ENCODE measurements around the gene P3H2.

P3H2 gene

DNA sequence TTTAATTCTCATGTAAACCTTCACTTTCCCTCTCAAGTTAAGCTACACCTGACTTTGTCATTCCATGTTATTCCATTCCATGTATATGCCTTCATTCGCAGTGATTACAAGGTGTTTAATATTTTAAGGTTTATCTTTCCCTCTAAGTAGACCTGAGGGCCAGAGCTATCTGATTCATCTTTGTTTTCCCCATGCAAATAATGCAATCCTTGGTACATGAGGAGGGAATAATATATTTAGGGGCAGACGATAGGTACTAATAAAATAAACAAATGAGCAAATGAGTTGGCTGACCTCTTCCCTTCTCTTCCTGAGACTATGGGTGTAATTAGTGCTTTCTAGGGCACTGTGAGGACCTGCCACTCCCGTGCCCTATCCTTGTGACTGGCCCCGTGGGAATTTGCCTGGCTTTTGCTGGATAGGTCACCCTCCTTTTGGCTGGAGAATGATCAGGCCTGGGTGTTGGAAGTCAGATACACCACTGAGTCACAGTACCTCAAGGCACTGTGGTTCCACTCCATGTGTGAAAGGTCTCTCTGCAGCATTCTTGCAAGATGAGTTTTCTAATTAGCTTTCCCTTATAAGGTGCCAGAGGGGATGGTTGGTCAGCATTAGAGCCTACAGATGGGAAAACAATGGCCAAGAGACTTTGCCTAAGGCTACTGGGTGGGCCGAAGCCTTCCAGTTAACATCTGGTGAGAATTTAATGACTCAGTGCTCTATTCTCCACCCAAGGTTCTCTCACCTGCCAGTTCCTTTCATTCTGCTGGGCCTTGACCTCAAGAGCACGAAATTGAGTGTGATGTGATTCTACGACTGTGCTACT lies 183.2 kb downstream of the P3H2 start:
- no peaks in the 10 kb centered on the region for H3K27me3 ChIP-seq (ENCODE audit: insufficient read depth, low read length)
- H3K4me3 ChIP-seq (ENCODE audit: low read depth, low read length): no peak overlapping the region
- peaks cover 29% of the 10 kb centered on the region for H3K4me1 ChIP-seq (ENCODE audit: control insufficient read depth, insufficient read depth, low read length, unreplicated experiment)
- no peak overlapping the region for H2AFZ ChIP-seq (ENCODE audit: low read length, unreplicated experiment)
- H3K36me3 ChIP-seq (ENCODE audit: insufficient read depth, low read length): no peaks in the 10 kb centered on the region
- H3K27ac ChIP-seq (ENCODE audit: low read depth, low read length): peak overlapping the region; percentile 49
- no peaks in the 10 kb centered on the region for H3K79me2 ChIP-seq (ENCODE audit: control insufficient read depth, insufficient read depth, low read length, unreplicated experiment)

DNA sequence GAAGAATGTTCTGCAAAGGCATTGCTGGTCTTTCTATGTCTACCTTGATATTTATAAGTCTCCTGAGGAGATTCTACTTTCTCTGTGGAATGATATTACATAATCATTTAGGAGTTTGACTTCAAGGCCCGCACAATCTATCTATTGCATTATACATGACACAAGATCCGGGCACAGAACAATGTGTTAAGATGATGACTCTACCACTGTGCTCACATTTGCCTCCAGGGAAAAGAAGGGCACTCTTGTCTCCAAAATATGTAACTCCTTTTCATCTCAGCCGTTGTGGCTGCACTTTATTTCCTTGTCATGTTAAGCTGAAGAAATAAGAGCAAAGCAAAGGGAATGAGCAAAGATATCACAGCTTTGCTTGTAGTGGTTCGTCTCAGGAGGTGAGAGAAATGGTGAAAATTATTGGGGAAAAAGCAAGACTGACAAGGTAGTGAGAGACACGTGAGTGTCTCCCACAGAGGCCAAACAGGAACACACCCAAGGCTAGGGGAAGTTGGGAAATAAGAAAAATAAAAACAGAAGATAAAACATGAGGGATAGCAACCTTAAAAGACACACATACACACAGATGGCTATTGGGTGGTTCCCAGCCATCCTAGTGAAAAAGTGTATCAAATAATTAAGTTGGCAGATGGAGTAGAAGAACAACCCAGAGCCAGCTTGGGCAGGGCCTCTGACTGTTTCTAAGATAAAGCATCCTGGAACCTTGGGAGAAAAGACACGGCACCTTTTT lies 184.3 kb downstream of the P3H2 start:
- Histone ChIP-seq H3K4me1 (ENCODE audit: control insufficient read depth, insufficient read depth, low read length, unreplicated experiment) (peaks cover 22% of the 10 kb centered on the region), H3K36me3 (ENCODE audit: insufficient read depth, low read length) (no peaks in the 10 kb centered on the region), H3K4me3 (ENCODE audit: low read depth, low read length) (no peak overlapping the region), H3K27me3 (ENCODE audit: insufficient read depth, low read length) (no peaks in the 10 kb centered on the region), H3K27ac (ENCODE audit: low read depth, low read length) (no peak overlapping the region), H2AFZ (ENCODE audit: low read length, unreplicated experiment) (no peak overlapping the region), H3K79me2 (ENCODE audit: control insufficient read depth, insufficient read depth, low read length, unreplicated experiment) (no peaks in the 10 kb centered on the region)

DNA sequence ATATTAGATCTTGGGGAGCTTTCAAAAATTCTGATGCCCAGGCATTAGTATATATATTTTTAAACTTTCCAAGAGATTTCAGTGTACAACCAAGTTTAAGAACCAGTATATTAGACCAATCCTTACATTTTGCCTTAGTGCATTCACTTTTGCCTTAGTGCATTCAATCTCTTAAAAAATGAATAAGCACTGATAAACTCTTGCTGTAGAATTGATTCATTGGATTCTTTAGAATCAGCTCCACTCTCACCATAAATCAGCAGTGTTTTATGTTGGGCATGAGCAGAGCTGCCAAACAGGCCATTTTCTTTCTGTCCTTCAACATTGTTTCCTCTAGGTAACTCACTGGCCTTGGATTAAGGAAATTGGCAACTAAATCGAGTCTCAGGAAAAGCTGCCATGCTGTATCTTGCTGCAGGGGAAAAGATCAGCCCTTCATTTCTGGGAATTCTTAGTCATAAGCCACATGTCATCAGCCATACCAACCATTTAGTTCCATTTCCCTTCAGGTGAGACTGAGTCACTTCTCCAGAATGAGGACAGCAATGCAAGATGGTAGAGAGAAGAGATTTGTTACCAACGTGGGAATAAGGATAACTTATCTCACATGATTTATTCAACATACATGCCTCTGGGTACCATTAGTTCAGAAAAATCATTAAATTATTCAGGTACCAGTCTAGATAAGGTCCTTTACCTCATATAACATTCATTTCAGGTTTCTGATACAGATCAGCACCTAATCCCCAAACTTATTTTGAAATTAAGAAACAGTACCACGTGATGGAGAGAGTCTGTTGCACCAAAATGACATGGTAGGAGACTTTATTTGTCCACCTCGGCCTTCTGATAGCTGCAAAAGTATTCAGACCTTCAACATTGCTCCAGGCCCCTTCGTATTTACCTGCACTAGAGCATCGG lies 192.5 kb downstream of the P3H2 start:
- no peaks in the 10 kb centered on the region for H3K4me1 ChIP-seq (ENCODE audit: control insufficient read depth, insufficient read depth, low read length, unreplicated experiment)
- no peak overlapping the region for H3K27ac ChIP-seq (ENCODE audit: low read depth, low read length)
- no peaks in the 10 kb centered on the region for H3K27me3 ChIP-seq (ENCODE audit: insufficient read depth, low read length)
- no peak overlapping the region for H2AFZ ChIP-seq (ENCODE audit: low read length, unreplicated experiment)
- no peak overlapping the region for H3K4me3 ChIP-seq (ENCODE audit: low read depth, low read length)
- no peaks in the 10 kb centered on the region for H3K79me2 ChIP-seq (ENCODE audit: control insufficient read depth, insufficient read depth, low read length, unreplicated experiment)
- H3K36me3 ChIP-seq (ENCODE audit: insufficient read depth, low read length): no peaks in the 10 kb centered on the region

DNA sequence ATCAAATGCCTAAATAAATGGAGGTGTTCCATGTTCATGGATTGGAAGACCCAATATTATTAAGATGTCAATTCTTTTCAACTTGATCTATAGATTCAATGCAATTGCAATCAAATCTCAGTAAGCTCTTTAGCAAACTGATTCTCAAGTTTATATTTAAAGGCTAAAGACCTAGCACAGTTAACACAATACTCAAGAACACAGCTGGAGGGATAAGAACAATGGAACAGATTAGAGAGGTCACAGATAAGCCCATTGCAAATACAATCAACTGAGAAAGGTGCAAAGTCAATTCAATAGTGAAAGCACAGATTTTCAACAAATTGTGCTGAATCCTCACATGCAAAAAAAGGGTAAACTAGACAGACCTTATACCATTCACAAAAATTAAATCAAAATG lies 198.9 kb downstream of the P3H2 start:
- H3K27ac ChIP-seq (ENCODE audit: low read depth, low read length): no peak overlapping the region
- no peaks in the 10 kb centered on the region for H3K27me3 ChIP-seq (ENCODE audit: insufficient read depth, low read length)
- H3K36me3 ChIP-seq (ENCODE audit: insufficient read depth, low read length): no peaks in the 10 kb centered on the region
- peaks cover 4% of the 10 kb centered on the region for H3K4me1 ChIP-seq (ENCODE audit: control insufficient read depth, insufficient read depth, low read length, unreplicated experiment)
- no peaks in the 10 kb centered on the region for H3K79me2 ChIP-seq (ENCODE audit: control insufficient read depth, insufficient read depth, low read length, unreplicated experiment)
- H2AFZ ChIP-seq (ENCODE audit: low read length, unreplicated experiment): no peak overlapping the region
- H3K4me3 ChIP-seq (ENCODE audit: low read depth, low read length): no peak overlapping the region

DNA sequence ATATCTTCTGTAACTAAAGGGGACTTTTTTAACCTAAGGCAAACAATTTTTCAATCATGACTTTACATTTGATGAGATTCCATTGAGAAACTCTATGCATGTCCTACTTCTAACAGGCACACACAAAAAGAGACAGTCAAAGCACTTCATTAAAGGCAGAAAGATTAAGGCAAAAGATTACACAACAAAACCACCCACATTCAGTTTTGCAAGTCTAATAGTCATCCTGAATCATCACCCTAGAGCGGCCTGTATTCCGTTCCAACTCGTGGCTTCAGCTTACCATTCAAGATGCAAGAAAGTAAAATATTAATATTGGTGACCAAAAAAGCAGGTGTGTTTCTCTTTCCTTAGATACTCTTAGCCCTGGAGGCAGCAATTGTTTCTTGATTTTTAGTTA lies 205.9 kb downstream of the P3H2 start:
- no peaks in the 10 kb centered on the region for H3K36me3 ChIP-seq (ENCODE audit: insufficient read depth, low read length)
- peak overlapping the region; percentile 56 for H3K27ac ChIP-seq (ENCODE audit: low read depth, low read length)
- no peaks in the 10 kb centered on the region for H3K27me3 ChIP-seq (ENCODE audit: insufficient read depth, low read length)
- peak overlapping the region; percentile 8; the same call in 1 of the 2 replicates for H3K4me3 ChIP-seq (ENCODE audit: low read depth, low read length)
- no peaks in the 10 kb centered on the region for H3K79me2 ChIP-seq (ENCODE audit: control insufficient read depth, insufficient read depth, low read length, unreplicated experiment)
- peak overlapping the region; percentile 19 for H2AFZ ChIP-seq (ENCODE audit: low read length, unreplicated experiment)
- H3K4me1 ChIP-seq (ENCODE audit: control insufficient read depth, insufficient read depth, low read length, unreplicated experiment): peaks cover 27% of the 10 kb centered on the region

DNA sequence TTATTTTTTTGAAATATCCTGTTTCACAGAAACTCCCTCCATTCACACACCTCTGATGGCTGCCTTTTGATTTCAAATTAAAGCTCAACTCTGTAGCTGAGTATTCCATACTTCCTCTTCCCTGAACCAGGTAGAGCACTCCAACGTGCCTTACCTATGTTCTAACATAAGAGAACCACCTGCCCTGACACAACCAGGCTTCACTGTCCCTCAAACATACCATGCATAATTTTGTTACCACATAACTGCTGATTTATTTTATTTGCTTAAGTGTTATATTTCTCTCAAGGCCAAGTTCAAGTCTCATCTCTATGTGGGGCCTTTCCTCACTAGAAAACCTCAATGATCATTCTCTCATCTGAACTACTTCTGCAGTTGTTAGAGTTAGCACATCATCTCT lies 209.7 kb downstream of the P3H2 start:
- Histone ChIP-seq H3K4me3 (ENCODE audit: low read depth, low read length) (no peak overlapping the region), H2AFZ (ENCODE audit: low read length, unreplicated experiment) (no peak overlapping the region), H3K4me1 (ENCODE audit: control insufficient read depth, insufficient read depth, low read length, unreplicated experiment) (peaks cover 34% of the 10 kb centered on the region), H3K27ac (ENCODE audit: low read depth, low read length) (no peak overlapping the region), H3K36me3 (ENCODE audit: insufficient read depth, low read length) (no peaks in the 10 kb centered on the region), H3K79me2 (ENCODE audit: control insufficient read depth, insufficient read depth, low read length, unreplicated experiment) (no peaks in the 10 kb centered on the region), H3K27me3 (ENCODE audit: insufficient read depth, low read length) (no peaks in the 10 kb centered on the region)

DNA sequence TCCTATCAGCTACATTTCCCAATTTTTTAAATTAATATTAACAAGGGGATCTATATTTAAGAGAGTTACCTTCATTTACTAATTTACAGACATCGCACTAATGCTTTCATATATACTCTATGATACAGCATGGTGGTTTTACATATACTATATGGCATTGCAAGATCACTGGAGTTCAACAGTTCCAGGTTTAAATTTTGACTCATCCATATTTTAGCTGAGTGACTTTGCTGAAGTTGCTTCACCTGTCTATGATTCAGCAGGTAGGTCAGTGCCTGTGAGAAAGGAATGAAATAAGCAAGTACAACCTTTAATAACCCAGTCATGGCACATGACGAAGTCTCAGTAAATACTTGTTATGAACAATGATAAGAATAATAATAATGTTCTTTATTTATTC lies 211.1 kb downstream of the P3H2 start:
- Histone ChIP-seq H3K27ac (ENCODE audit: low read depth, low read length) (no peak overlapping the region), H3K36me3 (ENCODE audit: insufficient read depth, low read length) (no peaks in the 10 kb centered on the region), H3K4me1 (ENCODE audit: control insufficient read depth, insufficient read depth, low read length, unreplicated experiment) (peaks cover 26% of the 10 kb centered on the region), H3K27me3 (ENCODE audit: insufficient read depth, low read length) (no peaks in the 10 kb centered on the region), H3K4me3 (ENCODE audit: low read depth, low read length) (no peak overlapping the region), H3K79me2 (ENCODE audit: control insufficient read depth, insufficient read depth, low read length, unreplicated experiment) (no peaks in the 10 kb centered on the region), H2AFZ (ENCODE audit: low read length, unreplicated experiment) (no peak overlapping the region)

DNA sequence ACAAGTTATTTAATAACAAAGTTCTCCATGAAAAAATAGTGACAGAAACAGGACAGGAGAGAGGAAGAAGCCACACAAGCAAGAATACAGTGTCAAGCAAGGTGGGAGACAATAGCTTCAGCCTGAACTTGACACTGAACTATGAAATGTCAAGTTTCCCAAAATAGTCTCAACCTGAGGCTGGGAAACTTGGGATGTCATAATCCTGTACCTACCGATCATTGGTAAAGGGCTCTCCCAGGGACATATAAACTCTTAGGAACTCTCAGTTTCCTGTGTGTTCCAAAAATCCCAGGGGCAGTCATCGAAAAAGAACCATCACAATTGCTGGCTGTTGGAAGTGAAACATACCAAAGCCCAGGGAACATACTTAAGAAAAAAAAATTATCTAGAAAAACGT lies 211.6 kb downstream of the P3H2 start:
- H3K4me3 ChIP-seq (ENCODE audit: low read depth, low read length): peak overlapping the region; percentile 29; the same call in 1 of the 2 replicates
- no peaks in the 10 kb centered on the region for H3K27me3 ChIP-seq (ENCODE audit: insufficient read depth, low read length)
- H3K36me3 ChIP-seq (ENCODE audit: insufficient read depth, low read length): no peaks in the 10 kb centered on the region
- H2AFZ ChIP-seq (ENCODE audit: low read length, unreplicated experiment): peak overlapping the region; percentile 71
- H3K27ac ChIP-seq (ENCODE audit: low read depth, low read length): peak overlapping the region; percentile 8; the same call in 1 of the 2 replicates
- H3K79me2 ChIP-seq (ENCODE audit: control insufficient read depth, insufficient read depth, low read length, unreplicated experiment): no peaks in the 10 kb centered on the region
- peaks cover 22% of the 10 kb centered on the region for H3K4me1 ChIP-seq (ENCODE audit: control insufficient read depth, insufficient read depth, low read length, unreplicated experiment)

DNA sequence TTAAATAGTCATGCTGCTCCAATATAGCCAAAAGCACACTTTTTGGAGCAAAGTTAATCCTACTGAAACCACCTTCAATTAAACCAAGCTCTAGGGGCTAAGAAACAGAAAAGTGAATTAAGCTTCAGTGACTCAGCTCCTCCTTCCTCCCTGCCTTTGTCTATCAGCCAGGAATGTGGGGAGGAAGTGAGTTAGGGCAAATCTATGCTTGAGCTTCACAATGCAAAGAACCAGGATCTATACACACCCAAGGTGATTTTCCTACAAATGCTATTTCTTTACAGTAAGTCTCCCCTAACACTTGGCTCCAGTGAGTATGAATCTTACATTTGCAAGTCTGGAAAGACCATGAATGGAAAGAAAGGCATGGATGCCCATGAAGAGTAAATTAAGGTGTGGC lies 212.1 kb downstream of the P3H2 start:
- Histone ChIP-seq H3K36me3 (ENCODE audit: insufficient read depth, low read length) (no peaks in the 10 kb centered on the region), H3K4me1 (ENCODE audit: control insufficient read depth, insufficient read depth, low read length, unreplicated experiment) (peaks cover 17% of the 10 kb centered on the region), H3K79me2 (ENCODE audit: control insufficient read depth, insufficient read depth, low read length, unreplicated experiment) (no peaks in the 10 kb centered on the region), H3K4me3 (ENCODE audit: low read depth, low read length) (peak overlapping the region; percentile 29; the same call in 1 of the 2 replicates), H2AFZ (ENCODE audit: low read length, unreplicated experiment) (peak overlapping the region; percentile 71), H3K27ac (ENCODE audit: low read depth, low read length) (peak overlapping the region; percentile 8; the same call in 1 of the 2 replicates), H3K27me3 (ENCODE audit: insufficient read depth, low read length) (no peaks in the 10 kb centered on the region)

DNA sequence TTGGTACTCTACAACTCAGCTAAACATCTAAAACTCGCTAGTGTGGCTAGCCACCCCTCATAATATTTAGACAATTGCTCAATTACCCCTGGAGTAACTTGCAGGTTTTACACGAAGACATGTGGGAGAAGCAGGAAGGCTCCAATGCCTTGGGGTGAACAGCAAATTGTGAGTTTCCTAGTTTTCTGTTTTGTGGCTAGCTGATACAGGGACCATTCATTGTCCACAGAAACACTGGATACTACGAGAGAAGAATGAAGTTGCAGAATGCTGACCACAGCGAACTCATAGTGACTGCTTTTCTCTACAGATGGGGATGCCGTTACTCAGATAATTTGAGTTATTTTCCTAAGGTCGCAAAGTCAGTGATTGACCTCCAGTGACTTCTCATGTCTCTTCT lies 212.9 kb downstream of the P3H2 start:
- Histone ChIP-seq H3K4me3 (ENCODE audit: low read depth, low read length) (no peak overlapping the region), H3K27me3 (ENCODE audit: insufficient read depth, low read length) (no peaks in the 10 kb centered on the region), H3K4me1 (ENCODE audit: control insufficient read depth, insufficient read depth, low read length, unreplicated experiment) (peaks cover 16% of the 10 kb centered on the region), H2AFZ (ENCODE audit: low read length, unreplicated experiment) (no peak overlapping the region), H3K79me2 (ENCODE audit: control insufficient read depth, insufficient read depth, low read length, unreplicated experiment) (no peaks in the 10 kb centered on the region), H3K27ac (ENCODE audit: low read depth, low read length) (no peak overlapping the region), H3K36me3 (ENCODE audit: insufficient read depth, low read length) (no peaks in the 10 kb centered on the region)

Data from ACC112 (cell line).